Keratinocyte (primary cell): Measurements from ENCODE around the gene ANGEL2. TPM values are rescaled to one million over a fixed set of nuclear protein-coding genes. Genes with fewer than 3 reads are reported as not detected.

Experiments used
- DNase-seq: peaks from one replicate; pipeline ENCODE4 v3.0.0-alpha.2; 2011; ENCODE audit warnings: low read depth, missing footprints, low spot score
- FAIRE-seq: peaks from 2 replicates; lab custom pipeline; 2011; peaks lifted over from hg19 to GRCh38; lab: Jason Lieb, UNC
- H2AFZ ChIP-seq: 2 replicates; pipeline ENCODE4 v1.6.0; 2012; ENCODE audit warnings: low read length, control low read depth, inconsistent platforms; ENCODE audit not compliant: control insufficient read depth
- H3K27ac ChIP-seq: 2 replicates; pipeline ENCODE4 v1.5.1; 2011; ENCODE audit warnings: low read length; ENCODE audit not compliant: control insufficient read depth, insufficient read depth
- H3K27me3 ChIP-seq: 3 replicates; pipeline ENCODE4 v1.6.0; 2011; ENCODE audit warnings: low read length; ENCODE audit not compliant: control insufficient read depth, insufficient read depth; ENCODE audit errors: extremely low read depth
- H3K36me3 ChIP-seq, 2 experiments: 2 replicates in 1 of 2; 3 replicates in 1 of 2; pipeline ENCODE4 v1.5.1; 2011; ENCODE audit warnings: low read length in 2 of 2, mild to moderate bottlenecking in 1 of 2; ENCODE audit not compliant: control insufficient read depth in 2 of 2, insufficient read depth in 2 of 2; ENCODE audit errors: extremely low read depth in 1 of 2
- H3K4me1 ChIP-seq: 3 replicates; pipeline ENCODE4 v1.5.1; 2011; ENCODE audit warnings: low read length; ENCODE audit not compliant: control insufficient read depth, insufficient read depth; ENCODE audit errors: extremely low read depth
- H3K4me2 ChIP-seq: 3 replicates; pipeline ENCODE4 v1.6.0; 2011; ENCODE audit warnings: low read depth, low read length; ENCODE audit not compliant: control insufficient read depth, insufficient read depth; ENCODE audit errors: extremely low read depth
- H3K4me3 ChIP-seq, 3 experiments: fragments of 200-600 bp in 1 of 3; sonication (generic) in 1 of 3; 2 replicates in 2 of 3; 3 replicates in 1 of 3; pipeline ENCODE4 v1.5.1; 2011 to 2016; ENCODE audit warnings: low read length in 3 of 3, mild to moderate bottlenecking in 3 of 3, control low read depth in 2 of 3, inconsistent platforms in 1 of 3, low read depth in 1 of 3, mixed read lengths in 1 of 3, mixed run types in 1 of 3, moderate library complexity in 1 of 3; ENCODE audit not compliant: control insufficient read depth in 2 of 3, insufficient read depth in 2 of 3; ENCODE audit errors: extremely low read depth in 1 of 3
- H3K79me2 ChIP-seq: 2 replicates; pipeline ENCODE4 v1.6.0; 2012; ENCODE audit warnings: low read length; ENCODE audit not compliant: control insufficient read depth, insufficient read depth
- H3K9ac ChIP-seq: 3 replicates; pipeline ENCODE4 v1.6.0; 2011; ENCODE audit warnings: low read length; ENCODE audit not compliant: control insufficient read depth, insufficient read depth; ENCODE audit errors: extremely low read depth
- H3K9me1 ChIP-seq: 3 replicates; pipeline ENCODE4 v1.6.0; 2011; ENCODE audit warnings: low read length; ENCODE audit not compliant: control insufficient read depth, insufficient read depth; ENCODE audit errors: extremely low read depth
- H3K9me3 ChIP-seq: 2 replicates; pipeline ENCODE4 v1.5.1; 2012; ENCODE audit warnings: low read depth, low read length; ENCODE audit not compliant: control insufficient read depth
- H4K20me1 ChIP-seq: 3 replicates; pipeline ENCODE4 v1.6.0; 2011; ENCODE audit warnings: low read length; ENCODE audit not compliant: control insufficient read depth, insufficient read depth; ENCODE audit errors: extremely low read depth
- CTCF ChIP-seq, 3 experiments: IDR thresholded peaks in 1 of 3; conservative IDR thresholded peaks in 1 of 3; optimal IDR thresholded peaks in 1 of 3; 2 replicates in 2 of 3; 3 replicates in 1 of 3; pipeline versions ENCODE3 to v1.5.1; 2011; ENCODE audit warnings: low read length in 3 of 3, mild to moderate bottlenecking in 3 of 3, moderate library complexity in 2 of 3, control low read depth in 1 of 3, inconsistent platforms in 1 of 3; ENCODE audit not compliant: insufficient read depth in 2 of 3; ENCODE audit errors: extremely low read depth in 1 of 3
- EZH2 ChIP-seq: IDR thresholded peaks from one replicate; pipeline ENCODE4 v1.6.1; 2012; ENCODE audit warnings: inconsistent platforms, mild to moderate bottlenecking, low read length, moderate library complexity
- dilution Hi-C: fragments of 300-500 bp; cut with MboI; formaldehyde crosslinking; loops from one replicate; pipeline ENCODE4 v1.7.0; 2020; ENCODE audit warnings: low sequenced_read_pairs; ENCODE audit not compliant: extremely low pct_ligation_motif_present
- polyA plus RNA-seq, 5 experiments: library from polyadenylated mRNA; depleted of rRNA in 3 of 5; stranded (reverse) in 3 of 5; stranded (forward) in 1 of 5; unstranded in 1 of 5; fragments of >200 nt; gene quantifications; 1 replicate in 1 of 5; 2 replicates in 3 of 5; 3 replicates in 1 of 5; pipeline versions ENCODE4 v1.2.1 to v1.2.3, GENCODE V29; 2011 to 2012; ENCODE audit warnings: missing spikeins in 2 of 5, low read depth in 1 of 5, low replicate concordance in 1 of 5

ANGEL2 gene
- polyA plus RNA-seq, 1 donor (not counting 4 experiments of a cell fraction or from before 2014, with no cell fraction given) = 25.6 TPM

DNA sequence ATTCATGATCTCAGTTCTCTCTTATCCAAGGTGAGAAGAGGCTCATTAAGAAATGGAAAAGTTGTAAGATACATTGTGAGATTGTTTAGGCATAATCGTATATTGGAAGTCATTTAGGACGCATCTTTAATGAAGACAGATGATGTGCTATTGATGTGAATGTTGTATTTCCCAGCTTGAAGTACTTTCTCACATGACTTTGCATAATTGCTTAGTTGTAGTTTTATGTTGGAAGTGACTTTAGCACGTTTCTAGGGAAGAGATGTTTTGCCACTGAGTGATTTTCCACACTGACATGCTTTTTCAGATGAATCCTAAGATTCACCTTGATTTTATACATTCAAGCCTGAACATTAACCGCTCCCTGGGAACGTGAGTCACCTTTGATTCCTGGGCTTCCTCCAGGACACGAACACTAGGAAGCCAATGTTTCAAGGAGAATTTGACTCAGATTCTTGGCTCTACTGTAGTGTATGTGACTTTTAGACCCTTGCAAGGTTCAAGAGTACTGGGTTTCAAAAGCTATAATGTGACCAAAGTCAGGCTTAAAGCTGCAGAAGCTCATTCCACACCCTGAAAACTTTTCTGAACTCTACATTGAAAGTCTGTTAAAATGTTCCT lies 27.9 kb downstream of the ANGEL2 start:
- H3K36me3 ChIP-seq = peaks cover 0 to 5% of the 10 kb centered on the region in 2 experiments
- H2AFZ ChIP-seq = no peak overlapping the region
- TF ChIP-seq CTCF (optimal IDR thresholded peaks at IDR 0.05 in 1 of 3, IDR thresholded peaks at IDR 0.05 in 1 of 3, conservative IDR thresholded peaks at IDR 0.05 in 1 of 3; ENCODE audit: extremely low read depth in 1 of 3, insufficient read depth in 2 of 3, low read length in 3 of 3) (no peak), EZH2 (no peak)
- H3K9ac ChIP-seq = no peak overlapping the region
- H3K27ac ChIP-seq = no peak overlapping the region
- no peak overlapping the region for H3K4me2 ChIP-seq
- H3K9me3 ChIP-seq = no peaks in the 10 kb centered on the region
- no peak overlapping the region for H3K4me3 ChIP-seq
- DNase-seq = no peak
- H3K4me1 ChIP-seq = peaks cover 9% of the 10 kb centered on the region
- dilution Hi-C loops = no loop called here
- no peaks in the 10 kb centered on the region for H3K79me2 ChIP-seq
- no peaks in the 10 kb centered on the region for H4K20me1 ChIP-seq
- FAIRE-seq = peak; percentile 88
- no peaks in the 10 kb centered on the region for H3K27me3 ChIP-seq
- no peaks in the 10 kb centered on the region for H3K9me1 ChIP-seq

DNA sequence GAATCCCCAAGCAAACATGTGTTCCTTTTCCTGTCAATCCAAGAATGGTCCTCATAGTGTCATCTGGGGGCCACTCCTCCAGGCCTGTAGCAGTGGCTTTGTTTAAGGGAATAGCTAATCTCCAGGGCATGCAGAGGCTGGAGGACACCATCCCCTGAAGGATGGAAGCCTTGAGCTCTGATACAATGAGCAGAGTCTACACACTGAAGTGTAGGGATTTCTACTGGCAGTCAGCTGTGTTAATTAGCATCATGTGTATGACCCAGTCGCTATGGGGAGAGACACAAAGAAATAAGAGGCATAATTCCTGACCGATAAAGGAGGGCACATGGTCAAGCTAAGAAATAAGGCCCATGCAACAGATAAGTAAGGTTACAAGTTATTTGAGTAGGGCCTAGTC lies 29.1 kb downstream of the ANGEL2 start:
- dilution Hi-C loops = no loop called here
- no peak overlapping the region for H3K27ac ChIP-seq
- peak; percentile 5 for FAIRE-seq

More for the DNA sequence above, 29.1 kb downstream of the ANGEL2 start:
- Histone ChIP-seq H3K9ac (no peak overlapping the region), H4K20me1 (no peaks in the 10 kb centered on the region), H3K27me3 (no peaks in the 10 kb centered on the region), H3K4me3 (no peak overlapping the region), H3K9me1 (no peaks in the 10 kb centered on the region), H3K79me2 (no peaks in the 10 kb centered on the region), H3K36me3 (no peaks in the 10 kb centered on the region), H3K4me1 (peaks cover 9% of the 10 kb centered on the region), H3K4me2 (no peak overlapping the region), H3K9me3 (no peaks in the 10 kb centered on the region), H2AFZ (no peak overlapping the region)
- TF ChIP-seq CTCF (optimal IDR thresholded peaks at IDR 0.05 in 1 of 3, IDR thresholded peaks at IDR 0.05 in 1 of 3, conservative IDR thresholded peaks at IDR 0.05 in 1 of 3; ENCODE audit: extremely low read depth in 1 of 3, insufficient read depth in 2 of 3, low read length in 3 of 3) = no peak
- no peak for TF ChIP-seq EZH2
- no peak for DNase-seq
